ENCODE measurements around the gene NBEAL2.

Gene NBEAL2

DNA sequence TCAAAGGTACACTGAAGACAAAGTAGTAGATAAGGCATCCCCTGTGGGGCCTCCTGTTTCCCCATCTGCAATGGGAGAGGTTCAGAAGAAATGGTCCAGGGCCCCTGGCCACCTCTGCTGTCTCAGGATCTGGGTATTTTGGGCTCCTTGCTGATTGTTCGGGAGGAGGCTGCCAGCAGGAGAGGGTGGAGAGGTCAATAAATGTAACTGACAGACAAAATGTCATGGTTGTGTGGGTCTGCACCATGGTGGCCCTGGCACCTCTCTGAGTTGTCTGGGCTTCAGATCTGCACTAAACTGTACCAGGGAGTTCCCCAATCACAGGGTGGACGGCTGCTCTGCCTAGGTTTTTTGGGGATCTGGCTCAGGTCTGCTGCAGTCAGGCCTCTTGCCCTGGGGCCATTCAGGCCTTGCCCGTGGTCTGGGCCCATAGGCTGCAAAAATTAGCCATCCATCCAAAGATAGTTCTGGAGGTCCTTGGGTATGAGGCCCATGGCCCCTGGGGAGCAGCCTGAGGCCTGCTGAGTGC lies 7.4 kb downstream of the NBEAL2 start:
- TF ChIP-seq, protein P1, sequence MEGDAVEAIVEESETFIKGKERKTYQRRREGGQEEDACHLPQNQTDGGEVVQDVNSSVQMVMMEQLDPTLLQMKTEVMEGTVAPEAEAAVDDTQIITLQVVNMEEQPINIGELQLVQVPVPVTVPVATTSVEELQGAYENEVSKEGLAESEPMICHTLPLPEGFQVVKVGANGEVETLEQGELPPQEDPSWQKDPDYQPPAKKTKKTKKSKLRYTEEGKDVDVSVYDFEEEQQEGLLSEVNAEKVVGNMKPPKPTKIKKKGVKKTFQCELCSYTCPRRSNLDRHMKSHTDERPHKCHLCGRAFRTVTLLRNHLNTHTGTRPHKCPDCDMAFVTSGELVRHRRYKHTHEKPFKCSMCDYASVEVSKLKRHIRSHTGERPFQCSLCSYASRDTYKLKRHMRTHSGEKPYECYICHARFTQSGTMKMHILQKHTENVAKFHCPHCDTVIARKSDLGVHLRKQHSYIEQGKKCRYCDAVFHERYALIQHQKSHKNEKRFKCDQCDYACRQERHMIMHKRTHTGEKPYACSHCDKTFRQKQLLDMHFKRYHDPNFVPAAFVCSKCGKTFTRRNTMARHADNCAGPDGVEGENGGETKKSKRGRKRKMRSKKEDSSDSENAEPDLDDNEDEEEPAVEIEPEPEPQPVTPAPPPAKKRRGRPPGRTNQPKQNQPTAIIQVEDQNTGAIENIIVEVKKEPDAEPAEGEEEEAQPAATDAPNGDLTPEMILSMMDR (IDR thresholded peaks at IDR 0.05; ENCODE audit: extremely low read depth, insufficient read depth, missing control alignments) = no peak
- no peak for DNase-seq (ENCODE audit: low spot score)
- in situ Hi-C loops (cut with MboI; ENCODE audit: low pct_unique_long_range_greater_than_20kb, low sequenced_read_pairs, unreplicated experiment) = no loop called here

DNA sequence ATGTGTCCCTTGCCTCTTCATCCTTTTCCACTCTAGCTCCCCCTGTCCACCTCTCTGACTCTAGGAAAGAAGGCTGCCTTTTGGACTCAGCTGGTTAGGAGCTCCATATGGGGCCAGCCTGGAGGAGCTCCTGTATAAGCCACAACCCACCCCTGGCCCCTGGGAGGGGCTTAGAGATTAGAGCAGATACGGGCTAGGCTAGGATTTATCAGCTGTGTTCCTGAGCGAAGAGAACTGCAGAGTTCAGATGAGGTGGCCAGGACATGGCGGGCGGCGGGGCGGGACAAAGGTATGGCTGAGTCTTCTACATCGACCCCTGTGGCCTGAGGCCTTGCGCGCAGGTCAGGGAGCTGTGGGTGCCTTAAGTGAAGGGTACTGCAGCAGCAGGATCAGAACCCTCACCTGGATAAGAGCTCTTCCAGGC lies 7.9 kb downstream of the NBEAL2 start:
- in situ Hi-C loops (cut with MboI; ENCODE audit: low pct_unique_long_range_greater_than_20kb, low sequenced_read_pairs, unreplicated experiment) = no loop called here
- TF ChIP-seq, protein P1 (IDR thresholded peaks at IDR 0.05; ENCODE audit: extremely low read depth, insufficient read depth, missing control alignments) = no peak
- no peak for DNase-seq (ENCODE audit: low spot score)

DNA sequence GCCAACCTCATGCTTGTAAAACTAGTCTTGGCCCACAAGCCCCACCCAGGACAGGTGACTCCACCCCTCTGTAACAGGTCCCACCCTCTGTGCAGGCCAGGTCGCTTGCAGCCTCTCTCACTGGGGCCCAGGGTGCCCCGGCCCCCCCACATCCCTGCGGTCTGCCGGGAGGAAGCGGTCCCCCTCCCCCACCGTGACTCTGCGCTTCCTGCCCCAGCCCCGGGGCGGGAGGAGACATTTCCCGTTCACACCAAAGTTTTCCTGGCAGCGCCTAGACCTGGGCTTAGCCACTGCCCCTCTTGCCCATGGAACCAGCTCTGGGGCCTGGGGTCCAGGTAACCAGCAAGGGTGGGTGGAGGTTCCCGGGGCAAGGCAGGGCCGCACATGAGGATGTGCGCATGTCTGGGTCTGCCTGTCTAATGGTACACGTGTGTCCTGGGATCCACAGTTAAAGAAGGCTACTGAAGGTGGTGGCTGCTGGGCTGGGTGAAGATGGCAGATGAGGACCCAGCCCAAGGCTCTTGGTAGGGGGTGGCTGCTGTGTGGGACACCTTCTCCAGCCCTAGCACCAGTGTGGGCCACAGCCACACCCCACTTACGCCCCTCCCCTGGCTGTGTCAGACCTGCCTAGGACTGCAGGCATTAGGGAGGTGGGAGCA lies 8.4 kb downstream of the NBEAL2 start:
- peak; percentile 90 for DNase-seq (ENCODE audit: low spot score)
- in situ Hi-C loops (cut with MboI; ENCODE audit: low pct_unique_long_range_greater_than_20kb, low sequenced_read_pairs, unreplicated experiment) = no loop called here
- TF ChIP-seq, protein P1 (IDR thresholded peaks at IDR 0.05; ENCODE audit: extremely low read depth, insufficient read depth, missing control alignments) = no peak

DNA sequence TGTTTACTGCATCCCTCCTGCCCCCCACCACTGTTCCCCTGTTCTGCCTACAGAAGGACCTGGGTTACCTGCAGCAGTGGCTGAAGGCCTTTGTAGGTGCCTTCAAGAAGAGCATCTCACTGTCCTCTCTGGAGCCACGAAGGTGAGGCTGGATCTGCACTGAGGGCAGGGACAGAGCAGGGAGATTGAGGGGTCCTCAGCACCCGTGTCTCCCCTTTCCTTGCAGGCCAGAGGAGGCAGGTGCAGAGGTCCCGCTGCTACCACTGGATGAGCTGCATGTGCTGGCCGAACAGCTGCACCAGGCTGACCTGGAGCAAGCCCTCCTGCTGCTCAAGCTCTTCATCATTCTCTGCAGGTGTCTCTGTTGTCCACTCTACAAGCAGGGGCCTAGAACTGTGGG lies 9.2 kb downstream of the NBEAL2 start:
- TF ChIP-seq, protein P1 (IDR thresholded peaks at IDR 0.05; ENCODE audit: extremely low read depth, insufficient read depth, missing control alignments) = no peak
- in situ Hi-C loops (cut with MboI; ENCODE audit: low pct_unique_long_range_greater_than_20kb, low sequenced_read_pairs, unreplicated experiment) = no loop called here
- no peak for DNase-seq (ENCODE audit: low spot score)

DNA sequence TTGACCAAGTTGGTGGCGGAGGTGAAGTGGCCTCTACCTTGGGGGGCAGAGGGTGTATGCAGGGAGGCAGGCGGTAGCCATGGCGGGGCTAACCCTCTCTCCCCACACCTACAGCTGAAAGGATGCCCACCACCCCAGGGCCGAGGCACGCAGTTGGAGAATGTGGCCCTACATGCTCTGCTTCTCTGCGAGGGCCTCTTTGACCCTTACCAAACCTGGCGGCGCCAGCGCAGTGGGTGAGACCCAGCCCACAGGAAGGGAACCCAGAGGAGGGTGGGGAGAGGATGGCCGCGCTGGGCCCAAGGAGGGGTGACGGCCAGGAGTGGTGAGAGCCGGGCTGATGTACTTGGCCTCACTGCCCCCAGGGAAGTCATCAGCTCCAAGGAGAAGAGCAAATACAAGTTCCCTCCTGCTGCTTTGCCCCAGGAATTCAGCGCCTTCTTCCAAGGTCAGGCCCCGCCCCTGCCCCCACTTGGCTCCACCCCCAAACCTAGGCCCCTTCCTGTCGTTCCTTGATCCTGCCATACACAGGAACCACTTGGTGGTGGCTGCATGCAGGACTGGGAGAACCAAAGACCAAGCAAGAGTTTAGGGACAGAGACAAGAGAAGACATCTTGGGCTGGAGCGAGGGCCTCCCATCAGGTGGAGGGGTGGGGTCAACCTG lies 9.8 kb downstream of the NBEAL2 start:
- no peak for DNase-seq (ENCODE audit: low spot score)
- TF ChIP-seq, protein P1 (IDR thresholded peaks at IDR 0.05; ENCODE audit: extremely low read depth, insufficient read depth, missing control alignments) = no peak
- in situ Hi-C loops (cut with MboI; ENCODE audit: low pct_unique_long_range_greater_than_20kb, low sequenced_read_pairs, unreplicated experiment) = no loop called here

DNA sequence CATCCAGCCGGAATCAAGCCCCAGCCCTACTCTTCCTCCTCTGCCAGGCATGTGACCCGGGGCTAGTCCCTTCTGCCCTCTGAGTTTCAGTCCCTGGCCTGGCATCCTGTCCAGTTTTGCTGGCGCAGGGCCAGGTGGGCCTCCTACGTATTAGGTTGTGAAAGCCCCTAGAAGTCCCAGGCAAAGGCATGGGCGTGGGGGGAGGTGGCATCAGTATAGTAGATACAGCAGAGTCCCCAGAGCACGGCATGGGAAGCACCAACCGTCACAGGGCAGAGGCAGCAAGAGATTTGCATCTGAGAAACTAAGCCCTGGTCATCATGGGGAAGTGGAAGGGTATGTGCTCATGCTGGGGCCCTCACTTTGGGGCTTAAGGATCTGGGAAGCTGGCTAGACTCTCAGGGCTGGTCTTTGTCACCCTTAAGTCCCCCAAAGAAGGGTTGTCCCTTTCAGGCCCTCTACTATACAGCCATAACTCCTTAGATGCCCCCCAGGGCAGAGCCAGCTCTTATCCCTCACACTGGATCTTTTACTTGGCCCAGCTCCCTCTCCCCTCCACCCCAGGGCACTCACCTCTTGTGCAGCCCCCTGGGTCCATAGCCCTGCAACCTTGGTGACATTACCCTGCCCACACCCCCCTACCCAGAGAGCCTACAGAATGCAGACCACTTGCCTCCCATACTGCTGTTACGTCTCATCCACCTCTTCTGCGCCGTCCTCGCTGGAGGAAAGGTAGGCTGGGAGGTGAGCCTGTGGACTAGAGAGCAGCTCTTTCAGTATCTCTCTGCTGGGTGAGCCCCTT lies 11.3 kb downstream of the NBEAL2 start:
- TF ChIP-seq, protein P1 (IDR thresholded peaks at IDR 0.05; ENCODE audit: extremely low read depth, insufficient read depth, missing control alignments) = no peak
- in situ Hi-C loops (cut with MboI; ENCODE audit: low pct_unique_long_range_greater_than_20kb, low sequenced_read_pairs, unreplicated experiment) = no loop called here
- DNase-seq (ENCODE audit: low spot score) = peak; percentile 73

Data from GM13977 (cell line).